ENCODE results near the gene GATA6.
"Not testable (repeated sequence)": the region's sequence is repeated elsewhere in the genome, so short reads cannot be mapped to it uniquely, and the experiment has no call there.

Gene GATA6

GRCh38 chr18:22204996-22205395, 35.6 kb downstream of the GATA6 start:
- DNase-seq (ENCODE audit: low spot score) = no peak

- DNase-seq (ENCODE audit: low spot score) = no peak
Measured at GRCh38 chr18:22207021-22207758, 37.8 kb downstream of the GATA6 start.

- no peak for DNase-seq (ENCODE audit: low spot score)
Measured at GRCh38 chr18:22210311-22210754, 40.9 kb downstream of the GATA6 start.

GRCh38 chr18:22211657-22212056, 42.3 kb downstream of the GATA6 start:
- no peak for DNase-seq (ENCODE audit: low spot score)

- no peak for DNase-seq (ENCODE audit: low spot score)
Measured at GRCh38 chr18:22213333-22213973, 44.1 kb downstream of the GATA6 start.

- DNase-seq (ENCODE audit: low spot score) = no peak
Measured at GRCh38 chr18:22214731-22215528, 45.5 kb downstream of the GATA6 start.

GRCh38 chr18:22218835-22219234, 49.4 kb downstream of the GATA6 start:
- DNase-seq (ENCODE audit: low spot score) = no peak

- DNase-seq (ENCODE audit: low spot score) = no peak
Measured at GRCh38 chr18:22219568-22220355, 50.4 kb downstream of the GATA6 start.

GRCh38 chr18:22220585-22220984, 51.2 kb downstream of the GATA6 start:
- DNase-seq (ENCODE audit: low spot score) = not testable (repeated sequence)

GRCh38 chr18:22221350-22221749, 52.0 kb downstream of the GATA6 start:
- no peak for DNase-seq (ENCODE audit: low spot score)

- DNase-seq (ENCODE audit: low spot score) = no peak
Measured at GRCh38 chr18:22223254-22223964, 54.0 kb downstream of the GATA6 start.

- DNase-seq (ENCODE audit: low spot score) = no peak
Measured at GRCh38 chr18:22223965-22224322, 54.6 kb downstream of the GATA6 start.

GRCh38 chr18:22224339-22224738, 55.0 kb downstream of the GATA6 start:
- DNase-seq (ENCODE audit: low spot score) = no peak

GRCh38 chr18:22226801-22227200, 57.4 kb downstream of the GATA6 start:
- no peak for DNase-seq (ENCODE audit: low spot score)

- no peak for DNase-seq (ENCODE audit: low spot score)
Measured at GRCh38 chr18:22228976-22229375, 59.6 kb downstream of the GATA6 start.

GRCh38 chr18:22229456-22230124, 60.2 kb downstream of the GATA6 start:
- no peak for DNase-seq (ENCODE audit: low spot score)

GRCh38 chr18:22230471-22230945, 61.1 kb downstream of the GATA6 start:
- no peak for DNase-seq (ENCODE audit: low spot score)

- no peak for DNase-seq (ENCODE audit: low spot score)
Measured at GRCh38 chr18:22233266-22233665, 63.9 kb downstream of the GATA6 start.

GRCh38 chr18:22238036-22238435, 68.6 kb downstream of the GATA6 start:
- DNase-seq (ENCODE audit: low spot score) = no peak

- no peak for DNase-seq (ENCODE audit: low spot score)
Measured at GRCh38 chr18:22238681-22239080, 69.3 kb downstream of the GATA6 start.

- no peak for DNase-seq (ENCODE audit: low spot score)
Measured at GRCh38 chr18:22241921-22242361, 72.6 kb downstream of the GATA6 start.
